Measurements from ENCODE around the gene RIMS4.
"Not testable (repeated sequence)": the region's sequence is repeated elsewhere in the genome, so short reads cannot be mapped to it uniquely, and the experiment has no call there.

Gene RIMS4

GRCh38 chr20:44832724-44833123 lies 22.4 kb upstream of the RIMS4 start:
- no peak for TF ChIP-seq CTCF (conservative IDR thresholded peaks at IDR 0.05; ENCODE audit: low read depth, low read length)
- no peak overlapping the region for H3K4me3 ChIP-seq (ENCODE audit: low read depth, low read length)
- peak; percentile 23 for DNase-seq (ENCODE audit: low read depth)

- DNase-seq (ENCODE audit: low read depth) = no peak
- H3K4me3 ChIP-seq (ENCODE audit: low read depth, low read length) = no peak overlapping the region
- TF ChIP-seq CTCF (conservative IDR thresholded peaks at IDR 0.05; ENCODE audit: low read depth, low read length) = no peak
These were observed 20.6 kb upstream of the RIMS4 start for GRCh38 chr20:44830995-44831394.

GRCh38 chr20:44830523-44830922 lies 20.2 kb upstream of the RIMS4 start:
- no peak overlapping the region for H3K4me3 ChIP-seq (ENCODE audit: low read depth, low read length)
- DNase-seq (ENCODE audit: low read depth) = no peak
- no peak for TF ChIP-seq CTCF (conservative IDR thresholded peaks at IDR 0.05; ENCODE audit: low read depth, low read length)

- no peak overlapping the region for H3K4me3 ChIP-seq (ENCODE audit: low read depth, low read length)
- DNase-seq (ENCODE audit: low read depth) = no peak
- no peak for TF ChIP-seq CTCF (conservative IDR thresholded peaks at IDR 0.05; ENCODE audit: low read depth, low read length)
These were observed 19.3 kb upstream of the RIMS4 start for GRCh38 chr20:44829688-44830087.

- H3K4me3 ChIP-seq (ENCODE audit: low read depth, low read length) = no peak overlapping the region
- DNase-seq (ENCODE audit: low read depth) = no peak
- no peak for TF ChIP-seq CTCF (conservative IDR thresholded peaks at IDR 0.05; ENCODE audit: low read depth, low read length)
These were observed 18.3 kb upstream of the RIMS4 start for GRCh38 chr20:44828640-44829039.

DNA sequence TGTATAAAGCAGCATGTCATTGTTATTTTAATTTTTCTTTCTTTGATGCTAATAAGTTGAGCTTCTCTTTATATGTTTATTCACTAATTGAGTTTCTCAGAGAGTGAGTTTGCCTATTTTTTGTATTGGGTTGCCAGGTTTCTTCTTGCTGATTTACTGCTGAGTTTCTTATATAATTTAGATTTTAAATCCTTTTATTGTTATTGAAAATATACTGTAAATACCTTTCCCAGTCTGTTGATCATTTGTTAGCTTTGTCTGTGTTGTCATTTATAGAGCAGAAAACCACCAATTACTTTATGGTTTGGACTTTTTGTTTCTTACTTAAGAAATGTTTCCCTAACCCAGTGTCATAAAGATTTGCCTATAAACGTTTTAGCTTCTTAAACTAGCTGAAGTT lies 17.1 kb upstream of the RIMS4 start:
- no peak overlapping the region for H3K4me3 ChIP-seq (ENCODE audit: low read depth, low read length)
- DNase-seq (ENCODE audit: low read depth) = no peak
- no peak for TF ChIP-seq CTCF (conservative IDR thresholded peaks at IDR 0.05; ENCODE audit: low read depth, low read length)

DNA sequence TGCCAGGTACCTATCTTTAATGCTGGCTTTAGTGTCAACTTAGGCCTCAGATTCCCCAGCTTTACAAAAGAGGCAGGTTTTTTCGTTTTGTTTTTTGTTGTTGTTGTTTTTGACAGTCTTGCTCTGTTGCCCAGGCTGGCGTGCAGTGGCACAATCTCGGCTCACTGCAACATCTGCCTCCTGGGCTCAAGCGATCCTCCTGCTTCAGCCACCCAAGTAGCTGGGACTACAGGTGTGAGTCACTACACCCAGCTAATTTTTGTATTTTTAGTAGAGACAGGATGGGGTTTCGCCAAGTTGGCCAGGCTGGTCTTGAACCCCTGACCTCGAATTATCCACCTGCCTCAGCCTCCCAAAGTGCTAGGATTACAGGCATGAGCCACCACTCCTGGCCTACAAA lies 11.2 kb upstream of the RIMS4 start:
- DNase-seq (ENCODE audit: low read depth); H3K4me3 ChIP-seq (ENCODE audit: low read depth, low read length): not testable (repeated sequence)

GRCh38 chr20:44819936-44820335 lies 9.6 kb upstream of the RIMS4 start:
- H3K4me3 ChIP-seq (ENCODE audit: low read depth, low read length) = no peak overlapping the region
- DNase-seq (ENCODE audit: low read depth) = no peak
- no peak for TF ChIP-seq CTCF (conservative IDR thresholded peaks at IDR 0.05; ENCODE audit: low read depth, low read length)
